IMR-90 (cell line): ENCODE measurements around the gene RPS26.

Source experiments
- CTCF ChIP-seq: conservative IDR thresholded peaks from 2 replicates; pipeline ENCODE4 v1.5.1; 2012; ENCODE audit warnings: mild to moderate bottlenecking, low read depth, low read length, improper control_type of control experiment
- RFX5 ChIP-seq: IDR thresholded peaks from 2 replicates; pipeline ENCODE4 v1.8.0; 2012; ENCODE audit warnings: low read depth, mild to moderate bottlenecking, low read length, moderate library complexity

GRCh38 chr12:56031987-56032386 lies 9.7 kb upstream of the RPS26 start:
- no peak for TF ChIP-seq CTCF
- TF ChIP-seq RFX5: no peak
